MG63 (cell line): ENCODE measurements around the gene ZSWIM1. TPM values are rescaled to one million over a fixed set of nuclear protein-coding genes. Genes with fewer than 3 reads are reported as not detected.
"Not testable (repeated sequence)": the region's sequence is repeated elsewhere in the genome, so short reads cannot be mapped to it uniquely, and the experiment has no call there.

Experiments used
- DNase-seq: peaks from one replicate; pipeline ENCODE4 v3.0.0-alpha.2; 2020
- H3K27me3 ChIP-seq: fragments of 250-450 bp; sonication (Bioruptor Pico); 2 replicates; pipeline ENCODE4 v1.5.1; 2020; ENCODE audit warnings: mild to moderate bottlenecking, moderate library complexity
- H3K36me3 ChIP-seq: fragments of 250-450 bp; sonication (Bioruptor Pico); 2 replicates; pipeline ENCODE4 v1.5.1; 2020; ENCODE audit warnings: mild to moderate bottlenecking, moderate library complexity
- H3K4me3 ChIP-seq: fragments of 250-450 bp; sonication (Bioruptor Pico); 2 replicates; pipeline ENCODE4 v1.5.1; 2020; ENCODE audit warnings: mild to moderate bottlenecking, moderate library complexity
- H3K9me3 ChIP-seq: fragments of 250-450 bp; sonication (Bioruptor Pico); 2 replicates; pipeline ENCODE4 v1.5.1; 2020; ENCODE audit warnings: mild to moderate bottlenecking, moderate library complexity
- total RNA-seq: library from RNA; depleted of rRNA; stranded (reverse); fragments of >200 nt; shearing (Covaris generic); gene quantifications from 2 replicates; pipeline ENCODE4 v1.2.3, GENCODE V29; 2014; ENCODE audit warnings: low replicate concordance

ZSWIM1 gene
- total RNA-seq, 1 experiment from 2014 or later = 8.5 TPM

GRCh38 chr20:45894797-45895196 lies 13.8 kb downstream of the ZSWIM1 start:
- no peak for DNase-seq

DNA sequence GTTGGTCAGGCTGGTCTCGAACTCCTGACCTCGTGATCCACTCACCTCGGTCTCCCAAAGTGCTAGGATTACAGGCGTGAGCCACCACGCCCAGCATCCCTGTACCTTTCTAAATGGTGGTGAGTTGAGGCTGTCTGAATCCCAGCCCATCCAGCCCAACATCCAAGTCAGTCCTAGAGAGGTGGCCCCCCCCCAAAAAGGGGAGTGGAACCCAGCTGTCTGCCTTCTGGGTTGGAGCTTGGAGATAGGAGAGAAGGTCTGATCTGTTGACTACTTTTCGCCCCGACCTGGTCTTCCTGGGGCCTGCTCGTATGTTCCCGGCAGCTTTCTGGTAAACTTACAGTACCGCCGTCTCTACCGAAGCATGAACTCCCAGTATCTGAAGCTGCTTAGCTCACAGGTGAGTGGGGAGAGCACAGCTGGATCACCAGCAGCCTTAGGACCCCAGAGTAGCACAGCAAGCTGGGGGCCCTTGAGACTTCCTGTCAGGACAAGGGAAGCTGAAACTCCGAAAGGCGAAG lies 15.7 kb downstream of the ZSWIM1 start:
- Histone ChIP-seq H3K27me3 (no peaks in the 10 kb centered on the region), H3K4me3 (no peak overlapping the region), H3K36me3 (peaks cover 43% of the 10 kb centered on the region), H3K9me3 (no peaks in the 10 kb centered on the region)
- DNase-seq = no peak

More at GRCh38 chr20:45894797-45895196, 13.8 kb downstream of the ZSWIM1 start:
- H3K27me3 ChIP-seq = no peaks in the 10 kb centered on the region
- no peaks in the 10 kb centered on the region for H3K9me3 ChIP-seq
- peaks cover 27% of the 10 kb centered on the region for H3K36me3 ChIP-seq
- H3K4me3 ChIP-seq = no peak overlapping the region

DNA sequence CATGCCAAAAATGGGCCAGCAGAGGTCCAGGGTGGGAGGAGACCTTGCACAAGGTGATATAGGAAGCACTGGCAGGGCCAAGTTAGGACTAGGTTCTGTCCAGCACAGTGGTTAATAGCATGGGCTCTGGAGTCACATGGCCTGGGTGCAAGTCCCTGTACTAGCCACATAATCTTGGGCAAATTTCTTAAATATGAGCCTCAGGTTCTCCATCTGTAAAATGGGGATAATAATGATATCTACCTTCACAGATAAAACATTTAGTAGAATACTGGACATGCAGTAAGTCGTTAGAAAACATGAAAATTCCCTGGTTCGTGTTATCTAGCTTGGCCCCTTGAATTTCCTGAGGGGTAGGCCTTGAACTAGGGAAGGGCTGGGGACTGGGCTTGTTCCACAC lies 16.3 kb downstream of the ZSWIM1 start:
- no peaks in the 10 kb centered on the region for H3K9me3 ChIP-seq
- peaks cover 49% of the 10 kb centered on the region for H3K36me3 ChIP-seq
- no peaks in the 10 kb centered on the region for H3K27me3 ChIP-seq
- DNase-seq = no peak
- H3K4me3 ChIP-seq = no peak overlapping the region

GRCh38 chr20:45897692-45898091 lies 16.7 kb downstream of the ZSWIM1 start:
- H3K4me3 ChIP-seq = no peak overlapping the region
- DNase-seq = no peak
- no peaks in the 10 kb centered on the region for H3K9me3 ChIP-seq
- H3K36me3 ChIP-seq = peaks cover 49% of the 10 kb centered on the region
- no peaks in the 10 kb centered on the region for H3K27me3 ChIP-seq

DNA sequence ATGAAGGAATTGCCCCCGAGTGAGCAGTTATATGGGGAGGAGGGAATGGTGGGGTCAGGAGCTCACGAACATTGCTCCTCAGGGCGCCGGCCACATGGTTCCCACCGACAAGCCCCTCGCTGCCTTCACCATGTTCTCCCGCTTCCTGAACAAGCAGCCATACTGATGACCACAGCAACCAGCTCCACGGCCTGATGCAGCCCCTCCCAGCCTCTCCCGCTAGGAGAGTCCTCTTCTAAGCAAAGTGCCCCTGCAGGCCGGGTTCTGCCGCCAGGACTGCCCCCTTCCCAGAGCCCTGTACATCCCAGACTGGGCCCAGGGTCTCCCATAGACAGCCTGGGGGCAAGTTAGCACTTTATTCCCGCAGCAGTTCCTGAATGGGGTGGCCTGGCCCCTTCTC lies 17.3 kb downstream of the ZSWIM1 start:
- H3K27me3 ChIP-seq = no peaks in the 10 kb centered on the region
- peaks cover 51% of the 10 kb centered on the region for H3K36me3 ChIP-seq
- no peak for DNase-seq
- no peak overlapping the region for H3K4me3 ChIP-seq
- H3K9me3 ChIP-seq = no peaks in the 10 kb centered on the region

GRCh38 chr20:45899046-45899835 lies 18.2 kb downstream of the ZSWIM1 start:
- H3K36me3 ChIP-seq = peaks cover 56% of the 10 kb centered on the region
- H3K4me3 ChIP-seq = no peak overlapping the region
- H3K27me3 ChIP-seq = no peaks in the 10 kb centered on the region
- DNase-seq = no peak
- no peaks in the 10 kb centered on the region for H3K9me3 ChIP-seq

- not testable (repeated sequence) for H3K27me3 ChIP-seq, H3K9me3 ChIP-seq, H3K4me3 ChIP-seq, DNase-seq
- peaks cover 75% of the 10 kb centered on the region for H3K36me3 ChIP-seq
Measured at GRCh38 chr20:45901332-45901731, 20.3 kb downstream of the ZSWIM1 start.

DNA sequence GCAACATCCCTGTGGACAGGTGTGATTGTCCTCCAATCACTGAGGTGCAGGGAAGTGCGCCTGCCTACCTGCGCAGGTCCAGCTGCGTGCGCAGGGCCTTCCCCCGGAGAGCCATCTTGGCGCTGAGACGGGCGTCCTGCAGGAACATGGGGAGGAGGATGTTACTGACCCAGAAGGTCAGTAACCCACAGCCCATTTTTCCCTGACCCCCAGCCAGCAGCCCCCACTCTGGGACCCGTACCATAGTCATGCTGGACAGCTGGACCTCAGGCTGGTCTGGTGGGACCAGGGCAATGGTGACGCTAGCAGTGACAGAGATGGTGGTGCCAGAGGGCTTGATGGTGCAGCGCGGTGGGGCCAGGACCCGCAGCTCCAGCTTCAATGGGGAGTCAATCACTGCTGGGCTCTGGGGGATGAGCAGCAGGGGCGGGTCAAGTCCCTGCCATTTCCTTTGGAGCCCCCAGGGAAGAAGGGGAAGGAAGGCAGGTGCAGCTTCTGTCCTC lies 21.2 kb downstream of the ZSWIM1 start:
- H3K36me3 ChIP-seq = peaks cover 70% of the 10 kb centered on the region
- no peak for DNase-seq
- no peaks in the 10 kb centered on the region for H3K27me3 ChIP-seq
- H3K4me3 ChIP-seq = no peak overlapping the region
- no peaks in the 10 kb centered on the region for H3K9me3 ChIP-seq

DNA sequence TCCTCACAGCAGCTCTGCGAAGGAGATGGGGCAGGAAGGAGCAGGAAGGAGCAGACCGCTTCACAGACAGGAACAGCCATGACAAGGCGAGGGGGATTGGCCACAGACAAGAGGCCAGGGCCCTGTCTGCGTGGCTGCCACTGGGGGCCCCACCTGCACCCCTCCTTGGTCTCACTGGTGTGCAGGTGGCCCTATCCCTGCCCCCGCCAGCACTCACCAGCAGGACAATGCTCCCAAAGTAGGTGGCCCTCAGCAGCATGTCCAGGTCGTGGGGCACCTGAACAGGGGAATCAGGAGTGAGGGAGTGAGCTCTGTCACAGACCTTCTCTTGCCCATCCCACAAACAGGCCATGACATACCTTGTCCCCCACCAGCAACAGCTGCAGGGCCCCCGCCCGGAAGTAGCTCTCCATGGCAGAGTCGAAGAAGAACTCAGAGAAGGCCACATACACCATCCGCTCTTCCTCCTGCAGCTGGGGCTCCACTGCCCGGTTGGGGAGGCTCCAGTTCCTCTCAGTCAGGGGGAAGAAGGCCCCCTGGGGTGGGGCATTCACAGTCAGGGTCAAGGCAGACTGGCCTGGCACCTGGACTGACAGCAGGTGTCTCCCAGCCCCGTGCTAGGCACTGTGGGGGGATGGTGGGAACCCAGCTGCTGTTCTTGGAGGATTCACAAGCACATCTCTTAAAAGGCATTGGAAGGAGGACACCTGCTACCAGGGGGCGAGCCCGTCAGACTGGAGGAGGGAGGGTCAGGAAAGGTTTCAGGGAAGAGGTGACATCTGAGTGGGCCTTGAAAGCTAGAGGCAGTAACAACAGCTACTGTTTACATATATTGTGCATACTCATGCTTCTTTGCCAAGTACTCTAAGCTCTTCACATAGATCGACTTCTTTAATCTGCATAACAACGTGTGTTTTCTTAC lies 23.8 kb downstream of the ZSWIM1 start:
- Histone ChIP-seq H3K36me3 (peaks cover 86% of the 10 kb centered on the region), H3K9me3 (no peaks in the 10 kb centered on the region), H3K27me3 (no peaks in the 10 kb centered on the region), H3K4me3 (no peak overlapping the region)
- no peak for DNase-seq

- DNase-seq = no peak
- Histone ChIP-seq H3K27me3 (no peaks in the 10 kb centered on the region), H3K36me3 (peaks cover 88% of the 10 kb centered on the region), H3K9me3 (no peaks in the 10 kb centered on the region), H3K4me3 (no peak overlapping the region)
Measured at GRCh38 chr20:45905505-45906079, 24.6 kb downstream of the ZSWIM1 start.

- H3K27me3 ChIP-seq = no peaks in the 10 kb centered on the region
- no peak overlapping the region for H3K4me3 ChIP-seq
- peaks cover 71% of the 10 kb centered on the region for H3K36me3 ChIP-seq
- no peaks in the 10 kb centered on the region for H3K9me3 ChIP-seq
- DNase-seq = no peak
Measured at GRCh38 chr20:45907219-45907948, 26.4 kb downstream of the ZSWIM1 start.

DNA sequence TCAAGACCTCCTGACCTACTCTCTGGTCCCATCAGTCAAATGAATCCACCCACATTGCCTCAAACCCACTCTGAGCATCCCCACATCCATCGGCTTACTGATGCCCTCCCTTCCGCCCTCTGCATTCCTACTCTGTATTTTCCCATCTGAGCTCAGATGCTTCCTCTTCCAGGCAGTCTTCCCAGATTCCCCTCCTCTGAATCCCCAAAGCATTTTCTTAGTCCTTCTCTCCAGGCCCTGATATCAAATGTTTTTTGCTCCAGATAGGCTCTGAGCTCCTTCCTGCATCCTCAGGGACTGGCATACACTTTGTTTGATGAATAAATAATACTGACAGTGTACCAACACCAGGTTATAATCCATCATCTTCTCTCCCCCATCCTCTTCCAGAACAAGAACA lies 27.1 kb downstream of the ZSWIM1 start:
- no peak for DNase-seq
- Histone ChIP-seq H3K9me3 (no peaks in the 10 kb centered on the region), H3K36me3 (peaks cover 66% of the 10 kb centered on the region), H3K4me3 (no peak overlapping the region), H3K27me3 (no peaks in the 10 kb centered on the region)

- no peaks in the 10 kb centered on the region for H3K27me3 ChIP-seq
- no peak overlapping the region for H3K4me3 ChIP-seq
- DNase-seq = no peak
- peaks cover 53% of the 10 kb centered on the region for H3K36me3 ChIP-seq
- no peaks in the 10 kb centered on the region for H3K9me3 ChIP-seq
Measured at GRCh38 chr20:45909336-45909808, 28.3 kb downstream of the ZSWIM1 start.

DNA sequence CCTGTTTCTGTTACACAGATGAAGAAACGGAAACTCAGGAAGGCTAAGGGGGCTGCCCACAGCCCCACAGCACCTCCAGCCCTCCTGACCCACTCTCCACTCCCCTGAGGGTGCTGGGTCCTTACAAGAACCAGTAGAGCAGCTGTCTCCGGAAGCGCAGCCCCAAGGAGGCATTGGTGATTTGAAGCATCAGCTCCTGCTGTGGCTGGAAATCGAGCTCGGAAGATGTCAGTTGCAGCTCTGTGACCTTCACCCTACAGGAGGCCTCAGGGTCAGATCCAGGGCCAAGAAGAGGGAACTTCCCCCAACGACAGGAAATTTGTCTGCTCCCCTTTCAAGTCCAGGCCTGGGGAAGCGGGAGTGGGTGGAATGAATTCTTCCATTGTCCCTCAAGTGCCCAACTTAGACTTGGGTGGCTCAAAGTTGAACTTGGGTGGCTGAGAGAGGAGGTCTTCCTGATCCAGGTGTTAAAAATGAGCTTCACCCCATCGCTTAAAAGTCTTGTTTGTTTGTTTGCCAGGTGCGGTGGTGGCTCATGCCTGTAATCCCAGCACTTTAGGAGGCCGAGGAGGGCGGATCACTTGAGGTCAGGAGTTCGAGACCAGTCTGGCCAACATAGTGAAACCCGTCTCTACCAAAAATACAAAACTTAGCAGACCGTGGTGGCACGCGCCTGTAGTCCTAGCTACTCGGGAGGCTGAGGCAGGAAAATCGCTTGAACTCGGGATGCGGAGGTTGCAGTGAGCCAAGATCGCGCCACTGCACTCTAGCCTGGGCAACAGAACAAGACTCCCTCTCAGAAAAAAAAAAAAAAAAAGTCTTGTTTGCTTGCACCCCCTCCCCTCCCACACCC lies 29.0 kb downstream of the ZSWIM1 start:
- H3K36me3 ChIP-seq = peaks cover 48% of the 10 kb centered on the region
- H3K9me3 ChIP-seq = no peaks in the 10 kb centered on the region
- H3K4me3 ChIP-seq = peak overlapping the region; percentile 22
- no peak for DNase-seq
- no peaks in the 10 kb centered on the region for H3K27me3 ChIP-seq
